NCI-H2171 treated with DMSO at 0.1 percent for 48 hours (cell line): ENCODE results near the gene BTBD7.

Source experiments
- DNase-seq: peaks from one replicate; lab custom pipeline; 2025; lab: John Stamatoyannopoulos, UW

The BTBD7 gene

DNA sequence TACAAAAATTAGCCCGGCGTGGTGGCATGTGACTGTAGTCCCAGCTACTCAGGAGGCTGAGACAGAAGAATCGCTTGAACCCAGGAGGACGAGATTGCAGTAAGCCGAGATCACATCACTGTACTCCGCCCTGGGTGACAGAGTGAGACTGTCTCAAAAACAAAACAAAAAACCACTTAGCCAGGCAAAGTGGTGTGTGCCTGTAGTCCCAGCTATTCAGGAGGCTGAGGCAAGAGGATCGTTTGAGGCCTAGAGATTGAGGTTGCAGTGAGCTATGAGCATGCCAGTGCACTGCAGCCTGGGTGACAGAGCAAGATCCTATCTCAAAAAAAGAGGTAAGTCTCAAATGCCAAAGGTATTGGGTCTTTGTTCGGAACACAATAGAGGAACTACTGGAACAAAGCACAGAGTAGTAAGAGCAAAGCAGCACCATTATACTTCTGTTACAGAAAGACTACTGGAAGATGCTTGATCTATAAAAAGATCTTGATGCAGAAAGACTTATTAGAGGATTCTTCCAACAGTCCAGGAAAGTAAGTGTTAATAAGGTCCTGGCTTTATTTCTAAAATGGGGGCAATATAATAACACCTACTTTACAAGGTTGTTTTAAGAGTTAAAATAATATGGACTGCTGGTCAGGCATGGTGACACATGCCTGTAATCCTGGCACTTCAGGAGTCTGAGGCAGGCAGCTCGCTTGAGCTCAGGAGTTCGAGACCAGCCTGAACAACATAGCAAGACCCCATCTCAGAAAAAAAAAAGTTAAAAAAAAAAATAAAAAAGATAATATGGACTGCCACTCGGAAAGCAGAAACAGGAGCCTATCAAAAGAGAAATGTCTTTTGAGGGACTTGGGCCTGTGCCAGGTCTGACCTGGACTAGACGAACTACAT lies 29.9 kb downstream of the BTBD7 start:
- no peak for DNase-seq

DNA sequence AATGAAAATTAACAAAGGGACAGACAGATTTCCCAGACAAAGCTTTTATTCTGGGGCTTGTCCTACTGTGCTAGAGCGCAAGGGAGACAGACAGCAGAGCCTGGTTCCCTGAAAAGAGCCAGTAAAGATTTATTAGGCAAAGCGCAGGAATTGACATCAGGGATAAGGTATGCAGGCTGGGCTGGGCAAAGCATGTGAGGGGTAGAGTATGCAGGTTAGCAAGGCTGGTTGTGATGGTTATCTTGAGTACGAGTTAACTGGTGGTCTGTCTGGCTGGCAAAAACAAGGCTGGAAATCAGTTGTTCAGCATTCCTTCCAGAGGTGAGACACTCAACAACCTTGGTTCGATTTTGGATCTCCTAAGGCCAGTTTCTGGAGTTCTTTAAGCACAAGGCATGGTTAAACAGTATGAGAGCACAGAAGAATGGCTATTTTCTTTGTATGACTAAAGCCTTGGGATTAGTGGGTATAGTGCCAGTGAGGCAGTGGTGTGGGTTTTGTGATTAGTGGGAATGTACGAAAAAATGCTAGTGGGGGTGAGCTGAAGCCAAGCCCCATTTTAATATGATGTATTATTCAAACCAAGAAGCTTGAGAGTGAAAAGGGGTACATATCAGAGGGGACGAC lies 30.9 kb downstream of the BTBD7 start:
- no peak for DNase-seq

DNA sequence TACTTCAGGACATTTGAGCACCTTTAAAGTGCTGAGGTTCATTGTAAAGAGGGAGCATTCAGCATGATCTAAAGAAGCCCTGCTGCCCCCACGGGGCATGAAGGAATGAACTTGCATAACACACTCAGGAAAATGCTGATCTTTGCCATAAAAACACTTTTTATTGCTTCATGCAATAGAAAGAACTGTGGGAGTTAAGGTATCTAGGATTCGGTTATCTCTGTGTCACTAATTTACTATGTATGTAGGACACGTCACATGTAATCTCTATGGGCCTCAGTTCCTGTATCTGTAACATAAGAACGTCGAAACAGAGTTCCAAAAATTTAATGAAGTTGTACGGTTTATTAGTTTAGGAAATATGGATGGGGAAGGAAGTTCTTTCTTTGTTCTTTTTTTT lies 33.0 kb downstream of the BTBD7 start:
- DNase-seq = no peak

- no peak for DNase-seq
These were observed 33.4 kb downstream of the BTBD7 start for GRCh38 chr14:93299416-93299815.

DNA sequence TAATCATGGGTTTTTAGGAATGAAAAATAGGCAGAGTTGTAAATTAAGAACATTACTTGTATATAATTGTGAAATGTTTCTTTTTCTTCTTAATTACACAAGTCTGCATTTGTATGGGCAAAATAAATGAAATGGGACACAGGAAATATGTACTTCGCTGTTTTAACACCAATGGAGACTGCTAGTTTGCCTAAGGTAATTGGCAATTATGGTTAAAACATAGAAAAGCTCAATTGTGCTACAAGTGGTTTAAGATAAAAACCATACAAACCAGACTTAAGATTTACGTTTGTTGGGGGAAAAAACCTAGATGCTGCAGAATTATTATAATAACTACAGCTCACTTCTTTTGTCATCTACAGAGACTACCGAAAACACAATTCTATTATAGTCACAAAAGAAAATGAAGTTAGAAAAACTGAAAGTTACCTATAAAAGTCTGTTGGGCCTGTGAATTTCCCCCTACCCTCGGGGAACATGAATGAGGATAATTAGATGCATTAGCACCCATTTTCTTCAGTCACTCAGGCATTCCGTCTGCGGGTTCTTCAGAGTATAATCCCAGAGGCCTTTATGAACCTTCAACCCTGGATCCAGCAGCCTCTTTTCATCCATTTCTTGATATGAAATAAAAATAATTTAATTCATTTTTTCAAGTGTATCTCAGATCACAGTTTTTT lies 37.2 kb downstream of the BTBD7 start:
- DNase-seq = no peak

DNA sequence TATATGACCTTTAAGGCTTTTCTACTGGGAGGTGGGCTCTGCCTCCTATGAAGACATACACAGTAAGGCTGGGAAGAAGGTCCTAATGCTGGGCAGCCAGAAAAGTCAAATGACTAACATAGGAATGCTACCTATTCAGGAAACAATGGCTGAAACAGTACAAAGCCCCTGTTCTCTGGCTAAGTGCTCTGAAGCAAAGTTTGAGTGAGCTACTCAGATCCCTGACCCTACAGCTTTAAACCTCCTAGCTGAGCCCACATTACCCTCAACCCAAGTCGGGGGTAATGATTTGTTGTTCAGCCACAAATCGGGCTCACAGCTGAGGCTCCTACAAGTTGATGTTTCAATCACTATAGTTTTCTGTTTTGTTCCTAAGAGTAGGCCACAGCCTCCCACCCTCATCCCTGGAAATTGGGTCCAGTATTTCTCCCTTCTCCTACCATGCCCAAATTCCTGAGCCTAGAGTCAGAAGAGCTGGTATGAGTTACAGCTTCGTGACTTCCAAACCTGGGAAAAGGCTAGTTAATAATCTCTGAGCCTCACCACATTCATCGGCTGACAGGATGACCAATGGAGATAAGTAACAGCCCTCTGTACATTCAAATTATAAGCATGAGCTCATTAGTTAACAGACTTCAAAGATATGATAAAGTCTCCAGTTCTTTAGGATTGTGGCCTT lies 46.5 kb downstream of the BTBD7 start:
- no peak for DNase-seq

- DNase-seq = no peak
These were observed 47.8 kb downstream of the BTBD7 start for GRCh38 chr14:93285044-93285443.

GRCh38 chr14:93281937-93282336 lies 50.9 kb downstream of the BTBD7 start:
- DNase-seq = no peak

DNA sequence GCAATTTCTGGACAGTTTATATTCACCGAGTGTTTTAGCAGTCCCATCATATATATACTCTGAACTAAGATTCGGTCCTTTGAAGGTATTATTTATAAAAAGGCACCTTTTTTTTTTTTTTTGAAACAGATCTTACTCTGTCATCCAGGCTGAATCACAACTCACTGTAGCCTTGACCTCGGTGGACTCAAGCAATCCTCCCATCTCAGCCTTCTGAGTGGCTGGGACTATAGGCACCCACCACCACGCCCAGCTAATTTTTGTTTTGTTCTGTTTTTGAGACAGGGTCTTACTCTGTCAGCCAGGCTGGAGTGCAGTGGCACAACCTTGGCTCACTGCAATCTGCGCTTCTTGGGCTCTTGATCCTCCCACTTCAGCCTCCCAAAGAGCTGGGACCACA lies 52.1 kb downstream of the BTBD7 start:
- DNase-seq = no peak

DNA sequence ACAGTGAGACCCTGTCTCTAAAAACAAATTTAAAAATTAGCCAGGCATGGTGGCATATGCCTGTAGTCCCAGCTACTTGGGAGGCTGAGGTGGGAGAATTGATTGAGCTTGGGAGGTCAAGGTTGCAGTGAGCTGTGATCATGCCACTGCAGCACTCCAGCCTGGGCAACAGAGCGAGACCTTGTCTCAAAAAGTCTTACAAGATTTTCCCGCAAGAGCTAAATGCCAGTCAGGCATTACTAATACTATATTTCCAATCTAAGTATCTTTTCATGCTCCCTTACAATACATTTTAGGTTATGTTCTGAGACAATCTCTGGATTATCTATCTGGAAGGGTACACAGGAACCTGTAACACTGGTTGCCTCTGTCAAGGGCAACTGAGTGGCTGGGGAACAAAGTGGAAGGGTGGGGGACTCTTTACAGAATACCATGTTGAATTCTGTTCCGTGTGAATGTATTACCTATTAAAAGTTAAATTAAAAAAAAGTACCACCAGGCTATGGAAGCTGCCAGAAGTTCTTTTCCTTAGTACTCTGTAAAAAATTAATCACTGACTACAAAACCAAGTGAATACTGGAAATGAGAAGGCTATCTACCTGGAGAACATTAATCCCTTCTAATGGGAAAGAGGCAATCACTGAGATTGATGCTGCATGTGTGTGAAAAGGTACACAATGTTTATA lies 56.7 kb downstream of the BTBD7 start:
- no peak for DNase-seq

DNA sequence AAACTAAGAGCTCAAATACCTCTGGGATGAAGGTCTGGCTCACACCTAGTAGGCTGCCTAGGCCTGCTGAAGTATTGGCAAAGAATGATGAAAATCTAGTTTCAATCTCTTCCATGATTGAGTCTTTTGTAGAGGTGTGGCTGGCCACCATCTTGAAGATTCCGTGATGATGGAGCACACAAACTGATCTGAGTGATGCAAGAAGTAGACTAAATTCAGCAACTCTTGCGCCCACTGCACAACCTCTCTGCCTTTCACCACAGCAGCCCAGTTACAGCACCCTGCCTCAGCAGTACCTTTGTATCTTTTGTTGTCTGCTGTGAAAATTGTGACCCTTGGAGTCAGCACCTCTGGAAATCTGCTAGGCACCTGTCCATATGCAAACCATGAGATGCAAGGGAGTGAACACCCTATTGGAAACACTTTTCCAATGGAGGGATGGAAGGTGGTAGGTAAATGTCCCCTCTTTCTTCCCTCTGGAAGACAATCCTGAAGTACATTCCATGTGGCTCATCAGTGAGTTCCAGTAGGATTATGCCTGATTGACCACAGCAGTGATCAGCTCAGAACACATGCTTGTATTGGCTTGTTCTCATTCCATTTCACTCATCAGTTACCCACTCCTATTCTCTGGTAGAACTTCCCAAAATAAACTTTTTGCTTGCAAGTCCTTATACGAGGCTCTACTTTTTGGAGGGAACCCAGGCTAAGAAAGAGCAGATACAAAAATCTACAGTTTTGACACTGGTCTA lies 58.6 kb downstream of the BTBD7 start:
- DNase-seq = no peak

DNA sequence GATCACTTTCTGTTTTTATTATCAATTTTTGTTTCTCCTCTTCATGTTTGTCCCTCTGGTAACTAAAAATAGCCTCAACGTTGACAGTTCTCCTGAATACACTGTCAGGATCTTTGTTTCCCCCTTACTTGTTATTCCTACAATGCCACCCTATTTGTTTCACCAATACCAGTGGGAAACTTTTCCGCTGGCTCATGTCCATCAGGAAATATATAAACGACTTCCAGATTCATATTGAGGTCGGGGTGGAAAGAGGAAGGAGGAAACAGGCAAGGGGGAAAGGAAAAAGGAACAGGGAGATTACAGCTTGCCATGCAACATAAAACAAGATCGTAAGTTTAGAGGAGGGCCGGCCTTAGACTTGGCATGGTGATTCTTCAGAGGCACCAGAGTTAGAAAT lies 61.7 kb downstream of the BTBD7 start:
- DNase-seq = no peak

- peak; percentile 12 for DNase-seq
These were observed 63.3 kb downstream of the BTBD7 start for GRCh38 chr14:93269341-93270068.

GRCh38 chr14:93268406-93268805 lies 64.4 kb downstream of the BTBD7 start:
- DNase-seq = no peak

- DNase-seq = no peak
These were observed 65.6 kb downstream of the BTBD7 start for GRCh38 chr14:93267149-93267711.

- no peak for DNase-seq
These were observed 66.7 kb downstream of the BTBD7 start for GRCh38 chr14:93266127-93266526.

DNA sequence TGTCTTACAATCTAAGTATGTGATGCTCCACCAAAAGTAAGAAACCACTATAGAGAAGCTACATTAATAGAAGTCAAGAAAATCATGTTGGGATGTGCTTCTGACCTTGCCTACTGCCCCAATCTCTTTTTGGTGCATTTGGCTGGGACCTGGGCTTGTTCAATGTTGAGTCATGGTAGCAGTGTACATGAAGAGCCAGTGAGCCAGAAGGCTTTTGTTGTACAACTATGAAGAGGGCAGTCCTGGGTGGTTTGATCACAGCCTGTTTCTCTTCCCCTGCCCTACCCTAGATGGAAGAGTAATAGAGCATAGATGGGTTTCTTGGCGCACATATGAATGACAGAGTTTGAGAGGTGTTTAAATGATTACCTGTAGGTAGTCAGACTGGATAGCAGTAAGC lies 69.4 kb downstream of the BTBD7 start:
- peak; percentile 35 for DNase-seq

GRCh38 chr14:93262446-93262845 lies 70.4 kb downstream of the BTBD7 start:
- DNase-seq = no peak

- DNase-seq = peak; percentile 20
These were observed 83.6 kb downstream of the BTBD7 start for GRCh38 chr14:93249128-93249831.
